GM13977 (cell line): Measurements from ENCODE around the gene POLR3G.

Experiments used
- DNase-seq: peaks from one replicate; pipeline ENCODE4 v3.0.0; 2012; ENCODE audit warnings: low spot score
- CTCF ChIP-seq: IDR thresholded peaks from 2 replicates; pipeline ENCODE4 v1.5.1; 2012; ENCODE audit warnings: mild to moderate bottlenecking, control low read depth; ENCODE audit not compliant: insufficient read depth; ENCODE audit errors: extremely low read depth, missing control alignments
- in situ Hi-C: fragments of 300-500 bp; cut with MboI; formaldehyde crosslinking; loops from one replicate; pipeline ENCODE4 v1.12.0; 2022; ENCODE audit warnings: low sequenced_read_pairs, low pct_unique_long_range_greater_than_20kb, mixed read lengths, inconsistent platforms; ENCODE audit not compliant: unreplicated experiment

Gene POLR3G

GRCh38 chr5:90530736-90531487 is 56.2 kb downstream of the POLR3G start:
- no peak for TF ChIP-seq CTCF
- in situ Hi-C loops = no loop called here
- DNase-seq = no peak

- TF ChIP-seq CTCF = no peak
These were observed 59.1 kb downstream of the POLR3G start for GRCh38 chr5:90533794-90534193.

GRCh38 chr5:90534922-90535321 is 60.3 kb downstream of the POLR3G start:
- no peak for TF ChIP-seq CTCF
- in situ Hi-C loops = no loop called here
- DNase-seq = no peak

More at GRCh38 chr5:90533794-90534193, 59.1 kb downstream of the POLR3G start:
- no peak for DNase-seq
- in situ Hi-C loops = no loop called here

GRCh38 chr5:90542827-90543519 is 68.3 kb downstream of the POLR3G start:
- no peak for DNase-seq
- in situ Hi-C loops = no loop called here
- no peak for TF ChIP-seq CTCF

- no peak for TF ChIP-seq CTCF
- DNase-seq = no peak
- in situ Hi-C loops = no loop called here
These were observed 70.8 kb downstream of the POLR3G start for GRCh38 chr5:90545511-90545910.

- in situ Hi-C loops = no loop called here
- no peak for TF ChIP-seq CTCF
- DNase-seq = no peak
These were observed 71.7 kb downstream of the POLR3G start for GRCh38 chr5:90546216-90546837.
